ENCODE data around the gene MARCO.

DNA sequence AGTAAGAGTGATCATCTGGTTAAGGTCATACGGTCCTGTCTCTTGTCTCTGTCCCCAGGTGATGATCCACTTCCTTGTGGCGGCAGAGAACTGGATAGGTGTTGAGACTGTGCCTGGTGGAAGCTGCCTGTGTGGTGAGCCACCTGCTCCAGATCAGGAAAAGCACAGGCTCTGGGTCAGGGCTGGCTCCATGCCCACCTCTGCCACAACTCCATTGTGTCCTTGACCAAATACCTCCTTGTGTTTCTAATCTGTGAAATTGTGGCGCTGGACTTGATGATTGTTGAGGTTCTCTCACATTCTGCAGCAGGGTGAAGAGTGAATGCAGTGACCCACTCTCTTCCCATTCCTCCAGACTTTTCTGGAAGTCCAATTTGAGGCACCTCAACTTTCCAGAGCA lies 48.9 kb upstream of the MARCO start:
- TF ChIP-seq, protein P1, sequence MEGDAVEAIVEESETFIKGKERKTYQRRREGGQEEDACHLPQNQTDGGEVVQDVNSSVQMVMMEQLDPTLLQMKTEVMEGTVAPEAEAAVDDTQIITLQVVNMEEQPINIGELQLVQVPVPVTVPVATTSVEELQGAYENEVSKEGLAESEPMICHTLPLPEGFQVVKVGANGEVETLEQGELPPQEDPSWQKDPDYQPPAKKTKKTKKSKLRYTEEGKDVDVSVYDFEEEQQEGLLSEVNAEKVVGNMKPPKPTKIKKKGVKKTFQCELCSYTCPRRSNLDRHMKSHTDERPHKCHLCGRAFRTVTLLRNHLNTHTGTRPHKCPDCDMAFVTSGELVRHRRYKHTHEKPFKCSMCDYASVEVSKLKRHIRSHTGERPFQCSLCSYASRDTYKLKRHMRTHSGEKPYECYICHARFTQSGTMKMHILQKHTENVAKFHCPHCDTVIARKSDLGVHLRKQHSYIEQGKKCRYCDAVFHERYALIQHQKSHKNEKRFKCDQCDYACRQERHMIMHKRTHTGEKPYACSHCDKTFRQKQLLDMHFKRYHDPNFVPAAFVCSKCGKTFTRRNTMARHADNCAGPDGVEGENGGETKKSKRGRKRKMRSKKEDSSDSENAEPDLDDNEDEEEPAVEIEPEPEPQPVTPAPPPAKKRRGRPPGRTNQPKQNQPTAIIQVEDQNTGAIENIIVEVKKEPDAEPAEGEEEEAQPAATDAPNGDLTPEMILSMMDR (IDR thresholded peaks at IDR 0.05), result no peak
- no peak for TF ChIP-seq POLR2A (IDR thresholded peaks at IDR 0.05)
